Left colon (tissue), 2 donors: ENCODE data around the gene GFOD1. TPM values are rescaled to one million over a fixed set of nuclear protein-coding genes. Genes with fewer than 3 reads are reported as not detected.
"Not testable (repeated sequence)": the region's sequence is repeated elsewhere in the genome, so short reads cannot be mapped to it uniquely, and the experiment has no call there.

Experiments used
- ATAC-seq: fragments of 200-7000 bp; cut with Tn5 transposase; one replicate; pipeline ENCODE4 v1.9.1; 2020; ENCODE audit warnings: mild to moderate bottlenecking, moderate library complexity
- DNase-seq, 2 donors: peaks; one replicate each; pipeline ENCODE4 v3.0.0-alpha.2; 2020
- intact Hi-C, 2 donors: fragments of 100-400 bp; cut with DNase I in 1 of 2; cut with micrococcal nuclease in 1 of 2; formaldehyde crosslinking; loops; one replicate each; pipeline versions ENCODE4 v1.11.2 to v1.14.0; 2022; cut with DNase I, micrococcal nuclease
- total RNA-seq, 2 donors: library from RNA; stranded (reverse); fragmentation: NEBNext Ultra II Directional; extraction: Animal tissue kit (Norgen Biotek cat#: 25700); gene quantifications; one replicate each; pipeline ENCODE4 v1.2.1, GENCODE V29; 2021
- donor health status: DM: no; HTN: no; CAD: no.
- donor health status: DM: yes; HTN: yes; CAD: no.

Gene GFOD1
- total RNA-seq, 2 donors from 2014 or later = 9.2 to 15.9 TPM

- ATAC-seq = peak; percentile 43
- intact Hi-C loops = no loop called here
- no peak for DNase-seq
These were observed 26.5 kb upstream of the GFOD1 start for GRCh38 chr6:13513626-13514502.

GRCh38 chr6:13512900-13513299, 25.5 kb upstream of the GFOD1 start:
- DNase-seq (no peak), ATAC-seq (no peak)

GRCh38 chr6:13511913-13512717, 24.7 kb upstream of the GFOD1 start:
- ATAC-seq = peak; percentile 91

More at GRCh38 chr6:13512900-13513299, 25.5 kb upstream of the GFOD1 start:
- intact Hi-C loops = no loop called here

GRCh38 chr6:13511141-13511571, 23.8 kb upstream of the GFOD1 start:
- DNase-seq = peak in 1 of 2 donors; percentile 18
- intact Hi-C loops, ATAC-seq: not testable (repeated sequence)

More at GRCh38 chr6:13511913-13512717, 24.7 kb upstream of the GFOD1 start:
- peak; percentile 78 to 82 for DNase-seq
- intact Hi-C loops = no loop called here

- intact Hi-C loops, ATAC-seq, DNase-seq: not testable (repeated sequence)
These were observed 23.0 kb upstream of the GFOD1 start for GRCh38 chr6:13510433-13510832.

- intact Hi-C loops = no loop called here
- no peak for ATAC-seq
These were observed 21.6 kb upstream of the GFOD1 start for GRCh38 chr6:13508711-13509705.

GRCh38 chr6:13507306-13507860, 20.0 kb upstream of the GFOD1 start:
- DNase-seq (no peak), ATAC-seq (no peak)
- intact Hi-C loops = no loop called here

More at GRCh38 chr6:13508711-13509705, 21.6 kb upstream of the GFOD1 start:
- no peak for DNase-seq

GRCh38 chr6:13505345-13505734, 17.9 kb upstream of the GFOD1 start:
- intact Hi-C loops = no loop called here
- DNase-seq = no peak
- peak; percentile 26 for ATAC-seq

GRCh38 chr6:13504611-13505344, 17.4 kb upstream of the GFOD1 start:
- intact Hi-C loops = no loop called here
- ATAC-seq (no peak), DNase-seq (no peak)

GRCh38 chr6:13500915-13501314, 13.5 kb upstream of the GFOD1 start:
- DNase-seq = no peak
- intact Hi-C loops = no loop called here
- no peak for ATAC-seq

GRCh38 chr6:13500264-13500663, 12.9 kb upstream of the GFOD1 start:
- ATAC-seq (peak; percentile 98), DNase-seq (no peak)
- intact Hi-C loops = no loop called here

GRCh38 chr6:13496513-13497190, 9.3 kb upstream of the GFOD1 start:
- no peak for ATAC-seq
- DNase-seq = no peak
- intact Hi-C loops = no loop called here

GRCh38 chr6:13495818-13496217, 8.4 kb upstream of the GFOD1 start:
- DNase-seq = no peak
- intact Hi-C loops = no loop called here
- no peak for ATAC-seq

- DNase-seq (no peak), ATAC-seq (no peak)
- intact Hi-C loops = no loop called here
These were observed 7.8 kb upstream of the GFOD1 start for GRCh38 chr6:13495112-13495776.

- DNase-seq (no peak), ATAC-seq (no peak)
- intact Hi-C loops = no loop called here
These were observed 6.7 kb upstream of the GFOD1 start for GRCh38 chr6:13494137-13494536.

- DNase-seq (no peak), ATAC-seq (no peak)
- intact Hi-C loops = no loop called here
These were observed 5.7 kb upstream of the GFOD1 start for GRCh38 chr6:13493147-13493546.

- intact Hi-C loops = no loop called here
- no peak for DNase-seq
- no peak for ATAC-seq
These were observed 5.0 kb upstream of the GFOD1 start for GRCh38 chr6:13492357-13492756.
